Sciatic nerve (tissue), 2 donors: ENCODE results near the gene PARVG. TPM values are rescaled to one million over a fixed set of nuclear protein-coding genes. Genes with fewer than 3 reads are reported as not detected.

Experiments used
- ATAC-seq: fragments of 200-7000 bp; cut with Tn5 transposase; one replicate; pipeline ENCODE4 v1.9.1; 2020; ENCODE audit warnings: mild to moderate bottlenecking, moderate library complexity
- DNase-seq: peaks from one replicate; pipeline ENCODE4 v3.0.0-alpha.2; 2020; ENCODE audit warnings: low spot score
- intact Hi-C: fragments of 100-400 bp; cut with DNase I; formaldehyde crosslinking; loops from one replicate; pipeline ENCODE4 v1.14.2; 2022
- total RNA-seq: library from RNA; stranded (reverse); fragmentation: NEBNext Ultra II Directional; extraction: Animal tissue kit (Norgen Biotek cat#: 25700); gene quantifications from one replicate; pipeline ENCODE4 v1.2.1, GENCODE V29; 2021
- donor health status: DM: no; HTN: no; CAD: no.
- donor health status: DM: no; HTN: no; CAD: no.

PARVG gene
- total RNA-seq, 1 donor from 2014 or later, result 16.7 TPM

- no peak for ATAC-seq
- intact Hi-C loops, result no loop called here
- DNase-seq, result no peak
These were observed 67.5 kb downstream of the PARVG start for GRCh38 chr22:44247923-44248892.

- intact Hi-C loops, result no loop called here
- DNase-seq (no peak), ATAC-seq (no peak)
These were observed 68.2 kb downstream of the PARVG start for GRCh38 chr22:44248926-44249325.

DNA sequence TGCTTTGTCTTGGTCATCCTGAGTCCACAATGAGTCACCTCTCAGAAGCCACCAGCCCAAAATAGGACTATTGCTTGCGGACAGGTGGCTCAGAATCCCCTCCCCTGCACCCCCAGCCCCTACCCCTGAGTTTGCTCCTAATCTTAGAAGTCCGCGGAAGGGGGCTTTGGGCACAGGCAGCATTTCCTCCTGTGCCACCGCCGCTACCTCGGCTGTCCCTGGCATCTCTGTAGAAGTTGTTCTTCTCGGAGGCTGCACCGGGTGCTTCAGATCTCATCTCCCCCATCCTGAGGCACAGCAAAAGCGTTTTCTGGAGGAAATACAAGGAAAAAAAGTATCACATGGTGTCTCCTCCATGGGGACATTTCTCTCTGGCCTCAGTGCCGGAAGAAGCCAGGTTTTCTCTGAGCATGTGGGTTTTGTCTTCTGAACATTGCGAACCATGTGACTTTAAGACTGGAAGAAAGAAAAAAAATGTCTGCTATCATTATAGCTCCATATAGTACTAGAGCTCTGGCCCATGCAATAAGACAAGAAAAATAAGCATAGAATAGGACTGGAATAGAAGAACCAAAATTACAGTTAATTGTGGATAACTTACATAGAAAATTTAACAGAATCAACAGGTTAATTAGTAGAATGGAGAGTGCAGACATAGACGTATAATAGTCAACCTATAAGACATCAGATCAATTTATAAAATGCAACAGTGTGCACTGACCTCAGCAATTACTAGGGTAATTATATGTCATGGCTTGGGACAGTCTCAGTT, 68.8 kb downstream of the PARVG start:
- ATAC-seq (no peak), DNase-seq (no peak)
- intact Hi-C loops, result no loop called here

- DNase-seq (no peak), ATAC-seq (no peak)
- intact Hi-C loops, result no loop called here
These were observed 74.1 kb downstream of the PARVG start for GRCh38 chr22:44254811-44255210.

DNA sequence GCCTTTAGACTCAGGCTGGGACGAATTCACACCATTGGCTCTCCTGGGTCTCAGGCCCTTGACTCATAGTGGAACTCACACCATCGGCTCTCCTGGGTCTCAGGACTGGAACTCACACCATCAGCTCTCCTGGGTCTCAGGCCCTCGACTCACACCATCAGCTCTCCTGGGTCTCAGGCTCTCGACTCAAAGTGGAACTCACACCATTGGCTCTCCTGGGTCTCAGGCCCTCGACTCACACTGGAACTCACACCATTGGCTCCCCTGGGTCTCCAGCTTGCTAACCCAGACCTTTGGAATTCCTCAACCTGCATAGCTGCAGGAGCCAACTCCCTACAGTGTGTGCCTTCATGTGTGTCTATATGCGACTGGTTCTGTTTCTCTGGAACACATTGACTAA, 75.4 kb downstream of the PARVG start:
- intact Hi-C loops, result no loop called here
- ATAC-seq (no peak), DNase-seq (no peak)

DNA sequence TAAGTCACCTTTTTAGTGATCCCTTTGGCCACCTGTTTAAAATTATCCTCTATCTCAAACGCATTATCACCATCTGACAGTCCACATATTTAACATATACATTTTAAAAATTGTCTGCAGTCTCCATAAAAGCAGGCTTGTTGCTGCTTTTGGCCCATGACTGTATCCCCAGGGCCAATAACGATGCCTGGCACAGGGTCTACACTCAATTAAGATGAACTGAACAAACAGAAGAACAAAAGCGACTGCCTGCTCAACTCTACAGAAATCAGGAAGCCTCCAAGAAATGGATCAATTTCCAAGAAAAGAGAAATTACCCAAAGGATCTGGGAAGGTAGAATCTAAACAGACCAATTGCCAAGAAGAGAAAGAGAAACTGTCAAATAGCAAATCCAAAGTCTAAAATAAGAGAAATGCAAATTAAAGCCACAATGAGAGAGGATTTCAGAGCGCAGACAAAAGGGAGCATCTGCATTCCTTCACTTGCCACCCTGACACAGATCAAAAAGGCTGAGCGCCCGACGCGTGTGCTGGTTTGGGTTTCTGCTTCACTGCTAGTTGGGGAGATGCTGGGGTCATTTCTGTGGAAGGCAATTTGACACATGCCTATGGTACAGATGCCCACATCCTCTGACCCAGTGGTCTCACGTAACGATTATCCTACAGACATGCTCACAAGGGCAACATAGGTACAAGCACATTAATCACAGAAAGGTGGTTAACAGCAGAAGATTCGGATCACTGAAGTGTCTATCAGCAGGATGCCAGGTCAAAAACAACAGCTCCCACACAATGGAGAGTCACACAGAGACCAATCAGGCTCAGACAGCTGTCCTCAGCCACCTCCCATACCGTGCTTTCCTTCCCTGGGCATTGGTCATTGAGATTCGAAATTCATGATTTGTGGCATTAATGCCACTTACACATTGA, 76.1 kb downstream of the PARVG start:
- intact Hi-C loops, result no loop called here
- no peak for ATAC-seq
- no peak for DNase-seq

Other genes with a start within 250 kb of the PARVG start
- gene SAMM50, start 225.5 kb upstream of the PARVG start, total RNA-seq, result 28.0 TPM
- gene PARVB, start 156.6 kb upstream of the PARVG start, total RNA-seq, result 38.2 TPM
- gene SHISAL1, start 132.0 kb downstream of the PARVG start, total RNA-seq, result 2.1 TPM